ENCODE data around the gene MPO. TPM values are rescaled to one million over a fixed set of nuclear protein-coding genes. Genes with fewer than 3 reads are reported as not detected.

Gene MPO
- total and polyA plus RNA-seq, 2 experiments from 2014 or later = not detected

DNA sequence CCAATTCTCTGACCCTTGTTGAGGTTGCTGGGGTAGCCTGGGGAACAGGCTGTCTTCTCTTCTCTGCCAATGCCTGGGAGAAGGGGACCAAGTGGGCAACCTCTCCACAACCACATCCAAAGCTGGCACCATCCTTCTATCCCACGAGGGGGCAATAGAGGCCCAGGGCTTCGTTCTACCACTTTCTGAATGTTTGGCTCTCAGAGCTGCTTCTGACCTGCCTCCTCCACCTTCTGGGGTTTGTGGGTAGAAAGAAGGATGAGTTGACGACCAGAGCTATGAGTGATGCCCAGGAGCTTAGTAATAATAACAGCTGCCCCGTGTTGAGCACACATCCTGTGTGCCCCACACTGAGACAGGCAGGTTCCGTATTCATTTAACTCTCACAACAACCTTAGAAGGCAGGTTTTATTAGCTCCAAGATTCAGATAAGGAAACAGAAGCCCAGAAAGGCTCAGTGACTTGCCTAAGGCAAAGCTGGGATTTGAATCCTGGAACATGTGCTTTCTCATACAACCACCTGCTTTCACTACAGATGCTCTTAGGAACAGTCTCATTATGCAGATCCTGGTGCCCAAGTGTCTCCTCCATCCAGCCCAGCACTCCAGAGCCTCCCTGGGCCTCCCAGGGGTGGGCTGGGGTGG, 36.8 kb upstream of the MPO start:
- peak; percentile 70 to 76 for DNase-seq (ENCODE audit: low read depth in 1 of 2, low spot score in 1 of 2)
- Histone ChIP-seq H3K27me3 (no peaks in the 10 kb centered on the region), H3K27ac (no peak overlapping the region), H3K36me3 (no peaks in the 10 kb centered on the region), H3K4me3 (no peak overlapping the region), H3K9me3 (ENCODE audit: low read depth) (no peaks in the 10 kb centered on the region), H3K4me1 (ENCODE audit: low read depth) (no peaks in the 10 kb centered on the region)
- TF ChIP-seq, protein P1, sequence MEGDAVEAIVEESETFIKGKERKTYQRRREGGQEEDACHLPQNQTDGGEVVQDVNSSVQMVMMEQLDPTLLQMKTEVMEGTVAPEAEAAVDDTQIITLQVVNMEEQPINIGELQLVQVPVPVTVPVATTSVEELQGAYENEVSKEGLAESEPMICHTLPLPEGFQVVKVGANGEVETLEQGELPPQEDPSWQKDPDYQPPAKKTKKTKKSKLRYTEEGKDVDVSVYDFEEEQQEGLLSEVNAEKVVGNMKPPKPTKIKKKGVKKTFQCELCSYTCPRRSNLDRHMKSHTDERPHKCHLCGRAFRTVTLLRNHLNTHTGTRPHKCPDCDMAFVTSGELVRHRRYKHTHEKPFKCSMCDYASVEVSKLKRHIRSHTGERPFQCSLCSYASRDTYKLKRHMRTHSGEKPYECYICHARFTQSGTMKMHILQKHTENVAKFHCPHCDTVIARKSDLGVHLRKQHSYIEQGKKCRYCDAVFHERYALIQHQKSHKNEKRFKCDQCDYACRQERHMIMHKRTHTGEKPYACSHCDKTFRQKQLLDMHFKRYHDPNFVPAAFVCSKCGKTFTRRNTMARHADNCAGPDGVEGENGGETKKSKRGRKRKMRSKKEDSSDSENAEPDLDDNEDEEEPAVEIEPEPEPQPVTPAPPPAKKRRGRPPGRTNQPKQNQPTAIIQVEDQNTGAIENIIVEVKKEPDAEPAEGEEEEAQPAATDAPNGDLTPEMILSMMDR (IDR thresholded peaks at IDR 0.05; ENCODE audit: low read depth, low read length) = peak; percentile 87

DNA sequence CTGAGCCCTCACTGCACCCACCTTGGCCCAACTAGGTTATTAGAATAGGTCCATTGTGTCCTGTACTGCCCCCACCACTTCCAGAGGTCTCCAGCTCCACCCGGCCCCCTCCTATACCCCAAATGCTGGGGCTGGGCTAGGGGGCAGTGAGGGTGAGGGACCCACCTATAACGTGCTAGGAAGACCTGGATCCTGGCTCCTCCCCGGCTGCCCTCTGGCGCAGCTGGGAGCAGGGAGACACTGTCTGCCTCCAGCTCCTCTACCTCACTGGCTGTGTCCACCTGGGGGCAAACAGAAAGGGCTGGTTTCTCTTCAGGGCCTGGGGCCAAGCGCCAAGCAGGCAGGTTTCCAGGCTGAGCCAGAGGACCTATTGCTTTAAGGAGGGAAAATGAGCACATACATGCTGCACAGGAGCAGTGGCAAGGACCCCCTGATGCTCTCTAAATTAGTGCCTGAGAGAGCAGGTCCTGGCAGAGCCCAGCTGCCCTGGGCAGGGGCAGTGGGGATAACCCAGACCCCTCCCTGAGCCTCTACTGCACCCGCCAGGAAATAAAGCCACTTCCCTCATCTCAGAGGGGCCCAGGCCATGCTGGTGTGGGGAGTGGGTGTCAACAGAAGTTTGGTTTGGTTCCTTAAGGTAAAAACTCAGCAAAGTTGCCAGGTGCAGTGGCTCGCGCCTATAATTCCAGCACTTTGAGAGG, 35.7 kb upstream of the MPO start:
- no peak overlapping the region for H3K27ac ChIP-seq
- no peaks in the 10 kb centered on the region for H3K36me3 ChIP-seq
- no peak overlapping the region for H3K4me3 ChIP-seq
- H3K9me3 ChIP-seq (ENCODE audit: low read depth) = no peaks in the 10 kb centered on the region
- TF ChIP-seq, protein P1 (IDR thresholded peaks at IDR 0.05; ENCODE audit: low read depth, low read length) = no peak
- no peak for DNase-seq (ENCODE audit: low read depth in 1 of 2, low spot score in 1 of 2)
- no peaks in the 10 kb centered on the region for H3K27me3 ChIP-seq
- H3K4me1 ChIP-seq (ENCODE audit: low read depth) = no peaks in the 10 kb centered on the region

DNA sequence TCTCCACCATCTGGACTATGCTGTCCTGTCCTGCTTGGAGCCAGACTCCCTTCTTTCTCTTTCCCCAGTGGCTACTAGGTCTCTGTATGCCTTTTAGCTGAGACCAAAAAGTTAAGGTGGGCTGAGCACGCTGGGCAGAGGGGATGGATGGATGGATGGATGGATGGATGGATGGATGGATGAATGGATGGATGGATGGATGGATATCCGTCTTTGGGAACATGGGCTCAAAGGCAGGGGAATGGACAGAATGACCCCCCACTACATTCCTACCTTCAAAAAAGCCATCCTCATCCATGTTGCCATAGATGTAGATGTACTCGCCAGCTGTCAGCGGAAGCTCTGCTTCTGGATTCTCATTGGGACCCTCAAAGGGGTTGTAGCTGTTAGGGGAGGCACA, 35.0 kb upstream of the MPO start:
- H3K36me3 ChIP-seq = no peaks in the 10 kb centered on the region
- no peak overlapping the region for H3K27ac ChIP-seq
- H3K27me3 ChIP-seq = no peaks in the 10 kb centered on the region
- no peaks in the 10 kb centered on the region for H3K9me3 ChIP-seq (ENCODE audit: low read depth)
- TF ChIP-seq, protein P1 (IDR thresholded peaks at IDR 0.05; ENCODE audit: low read depth, low read length) = no peak
- H3K4me3 ChIP-seq = no peak overlapping the region
- no peaks in the 10 kb centered on the region for H3K4me1 ChIP-seq (ENCODE audit: low read depth)
- DNase-seq (ENCODE audit: low read depth in 1 of 2, low spot score in 1 of 2) = no peak

DNA sequence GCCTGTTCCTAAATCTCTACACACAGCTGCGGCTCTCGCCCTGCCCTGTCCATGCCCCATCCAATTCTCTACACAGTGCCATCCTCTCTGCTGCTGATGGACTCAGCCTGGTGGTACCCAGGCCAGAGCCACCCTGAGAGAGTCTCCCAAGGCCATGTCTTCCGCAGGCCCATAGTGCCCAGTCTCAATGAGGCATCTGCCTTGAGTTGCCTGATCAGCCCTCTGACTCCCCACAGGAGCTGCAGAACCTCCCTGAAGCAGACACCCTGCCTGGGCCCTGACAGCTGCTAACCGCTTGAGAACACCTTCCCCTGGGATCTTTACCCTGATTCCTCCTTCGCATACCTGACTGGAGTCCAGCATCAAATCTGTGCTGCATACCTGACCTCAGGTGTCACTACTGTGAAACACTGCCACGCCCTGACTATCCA, 34.6 kb upstream of the MPO start:
- TF ChIP-seq, protein P1 (IDR thresholded peaks at IDR 0.05; ENCODE audit: low read depth, low read length) = no peak
- Histone ChIP-seq H3K36me3 (no peaks in the 10 kb centered on the region), H3K4me1 (ENCODE audit: low read depth) (no peaks in the 10 kb centered on the region), H3K4me3 (no peak overlapping the region), H3K27me3 (no peaks in the 10 kb centered on the region), H3K9me3 (ENCODE audit: low read depth) (no peaks in the 10 kb centered on the region), H3K27ac (no peak overlapping the region)
- DNase-seq (ENCODE audit: low read depth in 1 of 2, low spot score in 1 of 2) = no peak

DNA sequence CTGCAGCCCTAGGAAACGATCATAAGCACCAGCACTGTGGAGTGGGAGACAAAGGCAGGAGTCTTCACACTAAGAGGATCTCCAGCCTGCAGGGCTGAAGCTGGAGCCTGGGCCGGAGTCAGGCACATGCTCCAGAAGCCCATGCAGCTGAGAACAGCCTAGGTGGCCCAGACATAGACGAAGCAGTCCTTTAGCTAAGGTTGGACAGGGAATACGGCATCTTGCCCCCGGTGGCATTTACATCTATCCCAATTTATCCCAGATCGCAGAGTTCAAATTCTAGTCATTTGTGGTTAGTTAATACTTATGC, 33.9 kb upstream of the MPO start:
- DNase-seq (ENCODE audit: low read depth in 1 of 2, low spot score in 1 of 2) = no peak
- Histone ChIP-seq H3K4me3 (no peak overlapping the region), H3K27me3 (no peaks in the 10 kb centered on the region), H3K27ac (no peak overlapping the region), H3K4me1 (ENCODE audit: low read depth) (no peaks in the 10 kb centered on the region), H3K36me3 (no peaks in the 10 kb centered on the region), H3K9me3 (ENCODE audit: low read depth) (no peaks in the 10 kb centered on the region)
- TF ChIP-seq, protein P1 (IDR thresholded peaks at IDR 0.05; ENCODE audit: low read depth, low read length) = no peak

All from cardiac muscle cell (in vitro differentiated cells and primary cell).